HCT116 (cell line): ENCODE results near the gene PODNL1.

Experiments used
- ATF3 ChIP-seq: IDR thresholded peaks from 2 replicates; pipeline ENCODE4 v1.6.1; 2012
- CEBPB ChIP-seq: IDR thresholded peaks from 2 replicates; pipeline ENCODE4 v1.6.1; 2012; ENCODE audit warnings: low read depth
- CTCF ChIP-seq, 3 experiments: fragments of 200-600 bp in 1 of 3; sonication (generic) in 1 of 3; IDR thresholded peaks in 2 of 3; conservative IDR thresholded peaks in 1 of 3; 2 replicates each; pipeline ENCODE4 v1.5.1; 2012 to 2017; ENCODE audit warnings: low read depth in 2 of 3, low read length in 2 of 3, antibody characterized with exemption in 1 of 3, borderline replicate concordance in 1 of 3, control low read depth in 1 of 3, mild to moderate bottlenecking in 1 of 3, mixed read lengths in 1 of 3, mixed run types in 1 of 3, moderate library complexity in 1 of 3; ENCODE audit not compliant: insufficient read depth in 1 of 3
- EGR1 ChIP-seq: IDR thresholded peaks from 2 replicates; pipeline ENCODE4 v1.6.1; 2012; ENCODE audit warnings: low read depth
- EZH2 ChIP-seq: fragments of 200-600 bp; sonication (generic); IDR thresholded peaks from 2 replicates; pipeline ENCODE4 v1.6.1; 2017; ENCODE audit warnings: antibody characterized with exemption, mixed run types
- EZH2phosphoT487 ChIP-seq: fragments of 200-600 bp; IDR thresholded peaks from 2 replicates; pipeline ENCODE4 v1.6.1; 2018; ENCODE audit warnings: antibody characterized with exemption, borderline replicate concordance
- FOSL1 ChIP-seq: IDR thresholded peaks from 2 replicates; pipeline ENCODE4 v1.6.1; 2012; ENCODE audit warnings: low read depth
- POLR2AphosphoS5 ChIP-seq: IDR thresholded peaks from 2 replicates; pipeline ENCODE4 v1.6.1; 2011; ENCODE audit warnings: mild to moderate bottlenecking, low read depth, low read length, moderate library complexity
- REST ChIP-seq: IDR thresholded peaks from 2 replicates; pipeline ENCODE4 v1.6.1; 2012; ENCODE audit warnings: low read depth
- SIN3A ChIP-seq: IDR thresholded peaks from 2 replicates; pipeline ENCODE4 v1.6.1; 2012; ENCODE audit warnings: low read depth
- SRF ChIP-seq: IDR thresholded peaks from 2 replicates; pipeline ENCODE4 v1.6.1; 2012; ENCODE audit warnings: low read depth
- TCF7L2 ChIP-seq: IDR thresholded peaks from 2 replicates; pipeline ENCODE4 v1.7.0; 2011; ENCODE audit warnings: borderline replicate concordance, inconsistent platforms; ENCODE audit not compliant: insufficient read depth, insufficient read length; ENCODE audit errors: extremely low read depth
- ZFX ChIP-seq: fragments of 450-650 bp; IDR thresholded peaks from 2 replicates; pipeline ENCODE4 v1.6.1; 2017

GRCh38 chr19:13894552-13894951 is 43.7 kb downstream of the PODNL1 start:
- no peak for TF ChIP-seq CTCF (IDR thresholded peaks at IDR 0.05 in 2 of 3, conservative IDR thresholded peaks at IDR 0.05 in 1 of 3; ENCODE audit: borderline replicate concordance in 1 of 3, insufficient read depth in 1 of 3, low read depth in 2 of 3, low read length in 2 of 3)
- no peak for TF ChIP-seq EGR1
- TF ChIP-seq POLR2AphosphoS5: no peak
- no peak for TF ChIP-seq TCF7L2
- TF ChIP-seq EZH2phosphoT487: no peak
- no peak for TF ChIP-seq ZFX
- no peak for TF ChIP-seq CEBPB
- TF ChIP-seq FOSL1: no peak
- no peak for TF ChIP-seq REST
- TF ChIP-seq SIN3A: no peak
- TF ChIP-seq SRF: no peak
- TF ChIP-seq ATF3: no peak
- TF ChIP-seq EZH2: no peak
